Caco-2 (cell line): ENCODE results near the gene RTP2. TPM values are rescaled to one million over a fixed set of nuclear protein-coding genes. Genes with fewer than 3 reads are reported as not detected.
A peak's percentile ranks its signal among the peaks of the same experiment; 100 is the strongest.

Experiments
- BruUV-seq: library from RNA; stranded (reverse); fragments of 400-500 nt; replicated peaks from 2 replicates; lab custom pipeline; 2021; lab: Mats Ljungman, UMichigan
- CTCF ChIA-PET: fragments of 300-600 bp; sonication (Branson Sonifier 250); formaldehyde crosslinking; loops from one replicate; lab custom pipeline; 2022; ENCODE audit warnings: antibody characterized with exemption; lab: Charles Lee
- POLR2A ChIA-PET: fragments of 300-600 bp; sonication (Branson Sonifier 250); formaldehyde crosslinking; loops from one replicate; lab custom pipeline; 2022; ENCODE audit warnings: antibody characterized with exemption; lab: Charles Lee
- DNase-seq, 2 experiments: peaks; one replicate each; pipeline versions ENCODE4 v3.0.0 to v3.0.0-alpha.2; 2020 to 2022
- H3K27me3 ChIP-seq: replicated peaks from 2 replicates; pipeline ENCODE4 v1.6.0; 2011; ENCODE audit warnings: low read length; ENCODE audit not compliant: control insufficient read depth, insufficient read depth
- H3K36me3 ChIP-seq: 2 replicates; pipeline ENCODE4 v1.5.1; 2011; ENCODE audit warnings: low read length; ENCODE audit not compliant: control insufficient read depth, insufficient read depth
- H3K4me1 ChIP-seq: fragments of 250-450 bp; sonication (Bioruptor Pico); 2 replicates; pipeline ENCODE4 v1.5.1; 2020; ENCODE audit warnings: mild to moderate bottlenecking
- H3K4me3 ChIP-seq: 2 replicates; pipeline ENCODE4 v1.5.1; 2011; ENCODE audit warnings: low read depth, mild to moderate bottlenecking, control low read depth, low read length
- H3K9me3 ChIP-seq: fragments of 250-450 bp; sonication (Bioruptor Pico); 2 replicates; pipeline ENCODE4 v1.5.1; 2020; ENCODE audit warnings: mild to moderate bottlenecking, moderate library complexity
- H3K27ac Mint-ChIP-seq: one replicate; pipeline ENCODE4 v1.8.0; 2022; ENCODE audit warnings: mixed read lengths; ENCODE audit not compliant: unreplicated experiment
- H3K27me3 Mint-ChIP-seq: one replicate; pipeline ENCODE4 v1.8.0; 2022; ENCODE audit warnings: mixed read lengths; ENCODE audit not compliant: insufficient read depth, unreplicated experiment
- H3K36me3 Mint-ChIP-seq: one replicate; pipeline ENCODE4 v1.8.0; 2022; ENCODE audit warnings: mild to moderate bottlenecking, mixed read lengths; ENCODE audit not compliant: insufficient read depth, unreplicated experiment
- H3K4me1 Mint-ChIP-seq: one replicate; pipeline ENCODE4 v1.8.0; 2022; ENCODE audit warnings: low read depth, mixed read lengths; ENCODE audit not compliant: unreplicated experiment
- H3K4me3 Mint-ChIP-seq: one replicate; pipeline ENCODE4 v1.8.0; 2022; ENCODE audit warnings: mild to moderate bottlenecking, moderate library complexity, mixed read lengths; ENCODE audit not compliant: unreplicated experiment
- H3K9me3 Mint-ChIP-seq: one replicate; pipeline ENCODE4 v1.8.0; 2022; ENCODE audit warnings: mixed read lengths; ENCODE audit not compliant: unreplicated experiment
- CTCF ChIP-seq, 2 experiments: fragments of 200-600 bp in 1 of 2; IDR thresholded peaks; 1 replicate in 1 of 2; 2 replicates in 1 of 2; pipeline versions ENCODE4 v1.5.1 to v1.8.0; 2011 to 2022; ENCODE audit warnings: antibody characterized with exemption in 1 of 2, control low read depth in 1 of 2, inconsistent platforms in 1 of 2, low read depth in 1 of 2, low read length in 1 of 2, mild to moderate bottlenecking in 1 of 2, moderate library complexity in 1 of 2; ENCODE audit not compliant: insufficient read depth in 1 of 2, severe bottlenecking in 1 of 2, unreplicated experiment in 1 of 2
- intact Hi-C: fragments of 100-400 bp; cut with micrococcal nuclease; formaldehyde crosslinking; loops from one replicate; pipeline ENCODE4 v1.10.0; 2022; ENCODE audit not compliant: unreplicated experiment
- total RNA-seq: library from RNA; stranded (reverse); gene quantifications from 2 replicates; pipeline ENCODE4 v1.2.3, GENCODE V29; 2022

RTP2 gene
- total RNA-seq, 1 experiment from 2014 or later = not detected

DNA sequence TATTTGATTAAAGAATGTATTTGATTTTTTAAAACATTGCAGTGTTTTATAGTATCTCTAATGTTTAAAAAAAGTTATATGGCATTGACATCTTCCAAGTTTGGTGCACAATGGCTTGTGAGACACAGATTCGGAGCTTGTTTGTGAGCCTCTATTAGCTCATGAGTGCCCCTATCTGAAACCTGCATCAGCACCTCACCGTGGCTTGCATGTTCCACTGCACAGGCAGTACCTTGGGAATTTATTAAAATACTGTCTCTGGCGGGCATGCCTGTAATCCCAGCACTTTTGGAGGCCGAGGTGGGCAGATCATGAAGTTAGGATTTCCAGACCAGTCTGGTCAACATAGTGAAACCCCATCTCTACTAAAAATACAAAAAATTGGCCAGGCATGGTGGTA lies 6.8 kb upstream of the RTP2 start:
- Histone ChIP-seq H3K9me3 (no peaks in the 10 kb centered on the region), H3K36me3 (no peaks in the 10 kb centered on the region), H3K4me3 (no peak overlapping the region), H3K4me1 (0 out of 2 replicates have a peak, but pooled peaks cover 5% of the 10 kb centered on the region), H3K27me3 (no peaks in the 10 kb centered on the region)
- Mint-ChIP-seq H3K4me3 (no peak overlapping the region), H3K9me3 (no peaks in the 10 kb centered on the region), H3K4me1 (peaks cover under 1% of the 10 kb centered on the region), H3K27ac (no peak overlapping the region), H3K36me3 (no peaks in the 10 kb centered on the region), H3K27me3 (no peaks in the 10 kb centered on the region)
- peak in 1 of 2 experiments; percentile 16 for TF ChIP-seq CTCF (IDR thresholded peaks at IDR 0.05; ENCODE audit: insufficient read depth in 1 of 2, low read depth in 1 of 2, low read length in 1 of 2, severe bottlenecking in 1 of 2, unreplicated experiment in 1 of 2)
- DNase-seq = no peak
- CTCF ChIA-PET = interaction anchor here (0.6 to 1.5 kb wide), 4 partner anchors 29 to 685 kb away, joined by 4 to 5 read pairs (median 4); no protein-coding TSS in a partner anchor
- intact Hi-C loops = no loop called here
- BruUV-seq = no TSS peak
- POLR2A ChIA-PET = no interaction called here

- H3K36me3 Mint-ChIP-seq = no peaks in the 10 kb centered on the region
- CTCF ChIA-PET = interaction anchor here (1.0 to 1.5 kb wide), 3 partner anchors 29 to 392 kb away, joined by 4 to 5 read pairs (median 5); no protein-coding TSS in a partner anchor
- H3K9me3 ChIP-seq = no peaks in the 10 kb centered on the region
- H3K36me3 ChIP-seq = no peaks in the 10 kb centered on the region
- H3K27me3 Mint-ChIP-seq = no peaks in the 10 kb centered on the region
- no peaks in the 10 kb centered on the region for H3K9me3 Mint-ChIP-seq
- H3K4me3 ChIP-seq = no peak overlapping the region
- no peaks in the 10 kb centered on the region for H3K4me1 Mint-ChIP-seq
- no peak overlapping the region for H3K27ac Mint-ChIP-seq
- DNase-seq = no peak
- no peak overlapping the region for H3K4me3 Mint-ChIP-seq
- intact Hi-C loops = no loop called here
- TF ChIP-seq CTCF (IDR thresholded peaks at IDR 0.05; ENCODE audit: insufficient read depth in 1 of 2, low read depth in 1 of 2, low read length in 1 of 2, severe bottlenecking in 1 of 2, unreplicated experiment in 1 of 2) = no peak
- no peaks in the 10 kb centered on the region for H3K27me3 ChIP-seq
- H3K4me1 ChIP-seq = 0 out of 2 replicates have a peak, but pooled peaks cover 5% of the 10 kb centered on the region
- no TSS peak for BruUV-seq
- POLR2A ChIA-PET = no interaction called here
Measured at GRCh38 chr3:187708696-187709095, 6.3 kb upstream of the RTP2 start.

- no peaks in the 10 kb centered on the region for H3K27me3 Mint-ChIP-seq
- H3K27me3 ChIP-seq = no peaks in the 10 kb centered on the region
- intact Hi-C loops = no loop called here
- H3K27ac Mint-ChIP-seq = no peak overlapping the region
- no peaks in the 10 kb centered on the region for H3K4me1 Mint-ChIP-seq
- H3K9me3 ChIP-seq = no peaks in the 10 kb centered on the region
- TF ChIP-seq CTCF (IDR thresholded peaks at IDR 0.05; ENCODE audit: insufficient read depth in 1 of 2, low read depth in 1 of 2, low read length in 1 of 2, severe bottlenecking in 1 of 2, unreplicated experiment in 1 of 2) = no peak
- no TSS peak for BruUV-seq
- no peak overlapping the region for H3K4me3 Mint-ChIP-seq
- H3K4me3 ChIP-seq = no peak overlapping the region
- H3K9me3 Mint-ChIP-seq = no peaks in the 10 kb centered on the region
- ChIA-PET CTCF (no interaction called here), POLR2A (no interaction called here)
- no peaks in the 10 kb centered on the region for H3K36me3 Mint-ChIP-seq
- H3K4me1 ChIP-seq = 0 out of 2 replicates have a peak, but pooled peaks cover 5% of the 10 kb centered on the region
- DNase-seq = no peak
- no peaks in the 10 kb centered on the region for H3K36me3 ChIP-seq
Measured at GRCh38 chr3:187706971-187707370, 4.6 kb upstream of the RTP2 start.
